Muscle of arm (tissue), 14 donors: ENCODE data around the gene AIFM2. TPM values are rescaled to one million over a fixed set of nuclear protein-coding genes. Genes with fewer than 3 reads are reported as not detected.
A peak's percentile ranks its signal among the peaks of the same experiment; 100 is the strongest.
"Not testable (repeated sequence)": the region's sequence is repeated elsewhere in the genome, so short reads cannot be mapped to it uniquely, and the experiment has no call there.

Experiments used
- DNase-seq: peaks from one replicate; pipeline ENCODE4 v3.0.0-alpha.2; 2013
- long read RNA-seq, 11 donors: transcript quantifications; one replicate each; lab custom pipeline, GENCODE V29; 2026
- polyA plus RNA-seq, 12 donors: library from polyadenylated mRNA; unstranded; fragments of 120-200 nt; gene quantifications; one replicate each; pipeline ENCODE4 v1.2.1, GENCODE V29; 2013; ENCODE audit not compliant: insufficient read length in 12 of 12

The AIFM2 gene
- polyA plus RNA-seq, result 1 to 10 TPM in 10 of 12 donors, not detected in 2; 1.7 to 3.5 (median 2.1) TPM
- long read RNA-seq, donor 1, result 0 reads
- long read RNA-seq, donor 2, result 0 reads
- long read RNA-seq, donor 3, partial matches to known transcripts, result 0 of 1 reads
- long read RNA-seq, donor 3, other reads (novel, unspliced or antisense), result 0 of 1 reads
- long read RNA-seq, donor 4, result 0 reads
- long read RNA-seq, donor 5, result 0 reads
- long read RNA-seq, donor 6, result 0 reads
- long read RNA-seq, donor 7, partial matches to known transcripts, result 0 of 6 reads
- long read RNA-seq, donor 7, other reads (novel, unspliced or antisense), result 5 of 6 reads
- long read RNA-seq, donor 8, result 0 reads
- long read RNA-seq, donor 9, result 0 reads
- long read RNA-seq, donor 10, partial matches to known transcripts, result 11 of 11 reads
- long read RNA-seq, donor 10, other reads (novel, unspliced or antisense), result 0 of 11 reads
- long read RNA-seq, donor 11, partial matches to known transcripts, result 0 of 2 reads
- long read RNA-seq, donor 11, other reads (novel, unspliced or antisense), result 0 of 2 reads

GRCh38 chr10:70132098-70133029 is at the start of gene AIFM2:
TSS of gene AIFM2 (minus strand) at chr10:70132825. CDS start at chr10:70124084, 8,741 bp downstream.
- peak; percentile 52 for DNase-seq

GRCh38 chr10:70179209-70179608 is 46.6 kb upstream of the AIFM2 start:
- DNase-seq, result not testable (repeated sequence)

- DNase-seq, result no peak
Measured at GRCh38 chr10:70178139-70178725, 45.6 kb upstream of the AIFM2 start.

- no peak for DNase-seq
Measured at GRCh38 chr10:70176441-70176840, 43.8 kb upstream of the AIFM2 start.

- no peak for DNase-seq
Measured at GRCh38 chr10:70175516-70175915, 42.9 kb upstream of the AIFM2 start.

- DNase-seq, result no peak
Measured at GRCh38 chr10:70174058-70174741, 41.6 kb upstream of the AIFM2 start.

GRCh38 chr10:70169649-70170364 is 37.2 kb upstream of the AIFM2 start:
- no peak for DNase-seq

GRCh38 chr10:70169011-70169410 is 36.4 kb upstream of the AIFM2 start:
- no peak for DNase-seq

- no peak for DNase-seq
Measured at GRCh38 chr10:70167246-70167645, 34.6 kb upstream of the AIFM2 start.

- DNase-seq, result no peak
Measured at GRCh38 chr10:70166394-70166793, 33.8 kb upstream of the AIFM2 start.

GRCh38 chr10:70164163-70164562 is 31.5 kb upstream of the AIFM2 start:
- DNase-seq, result no peak

- DNase-seq, result no peak
Measured at GRCh38 chr10:70163448-70163847, 30.8 kb upstream of the AIFM2 start.

GRCh38 chr10:70162892-70163201 is 30.2 kb upstream of the AIFM2 start:
- no peak for DNase-seq

- no peak for DNase-seq
Measured at GRCh38 chr10:70162151-70162891, 29.7 kb upstream of the AIFM2 start.

GRCh38 chr10:70160798-70161197 is 28.2 kb upstream of the AIFM2 start:
- no peak for DNase-seq

- DNase-seq, result not testable (repeated sequence)
Measured at GRCh38 chr10:70159366-70159765, 26.7 kb upstream of the AIFM2 start.

GRCh38 chr10:70158113-70158512 is 25.5 kb upstream of the AIFM2 start:
- DNase-seq, result no peak

GRCh38 chr10:70155255-70155838 is 22.7 kb upstream of the AIFM2 start:
- DNase-seq, result no peak

GRCh38 chr10:70148516-70148915 is 15.9 kb upstream of the AIFM2 start:
- DNase-seq, result no peak

- peak; percentile 45 for DNase-seq
Measured at GRCh38 chr10:70147259-70147625, 14.6 kb upstream of the AIFM2 start.
